Mucosa of descending colon (tissue), 3 donors: ENCODE measurements around the gene ANXA2R. TPM values are rescaled to one million over a fixed set of nuclear protein-coding genes. Genes with fewer than 3 reads are reported as not detected.

Experiments
- ATAC-seq: fragments of 200-7000 bp; cut with Tn5 transposase; one replicate; pipeline ENCODE4 v1.9.1; 2020; ENCODE audit warnings: mild to moderate bottlenecking, moderate library complexity
- DNase-seq, 3 donors: peaks; one replicate each; pipeline ENCODE4 v3.0.0-alpha.2; 2020
- H3K36me3 ChIP-seq: fragments of 200-600 bp; one replicate; pipeline ENCODE4 v1.8.0; 2021; ENCODE audit warnings: low read depth, mild to moderate bottlenecking
- H3K4me1 ChIP-seq: fragments of 200-600 bp; one replicate; pipeline ENCODE4 v1.8.0; 2021; ENCODE audit warnings: low read depth, mild to moderate bottlenecking
- H3K4me3 ChIP-seq: fragments of 200-600 bp; one replicate; pipeline ENCODE4 v1.8.0; 2021; ENCODE audit warnings: mild to moderate bottlenecking
- H3K9me3 ChIP-seq: fragments of 200-600 bp; one replicate; pipeline ENCODE4 v1.8.0; 2021; ENCODE audit warnings: mild to moderate bottlenecking
- CTCF ChIP-seq: fragments of 200-600 bp; IDR thresholded peaks from one replicate; pipeline ENCODE4 v1.8.0; 2022; ENCODE audit warnings: antibody characterized with exemption, mild to moderate bottlenecking
- intact Hi-C, 2 donors: fragments of 100-400 bp; cut with DNase I in 1 of 2; cut with micrococcal nuclease in 1 of 2; formaldehyde crosslinking; loops; one replicate each; pipeline versions ENCODE4 v1.11.0 to v1.11.1; 2022; cut with DNase I, micrococcal nuclease
- total RNA-seq, 3 donors: library from RNA; stranded (reverse); fragmentation: NEBNext Ultra II Directional in 2 of 3; extraction: Animal tissue kit (Norgen Biotek cat#: 25700) in 2 of 3; gene quantifications; one replicate each; pipeline versions ENCODE4 v1.2.1 to v1.2.4, GENCODE V29; 2021 to 2023
- donor health status: DM: no; HTN: no; CAD: no; lungs with moderate emphysema.
- donor health status: DM: no; HTN: no; CAD: no.
- donor health status: DM: no; HTN: yes; CAD: no.

ANXA2R gene
- total RNA-seq, 3 donors from 2014 or later: 1.3 to 2.3 (median 1.8) TPM

GRCh38 chr5:43000914-43001313, 39.2 kb downstream of the ANXA2R start:
- ATAC-seq: no peak
- no peak overlapping the region for H3K4me3 ChIP-seq

GRCh38 chr5:43000111-43000840, 39.8 kb downstream of the ANXA2R start:
- Histone ChIP-seq H3K9me3 (no peaks in the 10 kb centered on the region), H3K4me3 (no peak overlapping the region), H3K36me3 (no peaks in the 10 kb centered on the region), H3K4me1 (no peaks in the 10 kb centered on the region)
- intact Hi-C loops: no loop called here
- no peak for DNase-seq
- no peak for TF ChIP-seq CTCF
- ATAC-seq: peak; percentile 51

More at GRCh38 chr5:43000914-43001313, 39.2 kb downstream of the ANXA2R start:
- H3K9me3 ChIP-seq: no peaks in the 10 kb centered on the region
- TF ChIP-seq CTCF: no peak
- no peaks in the 10 kb centered on the region for H3K36me3 ChIP-seq
- H3K4me1 ChIP-seq: no peaks in the 10 kb centered on the region
- no peak for DNase-seq
- intact Hi-C loops: no loop called here

GRCh38 chr5:42995360-42995751, 44.8 kb downstream of the ANXA2R start:
- ATAC-seq: no peak
- intact Hi-C loops: loop anchor here in 1 of 2 donors (5.0 kb wide), 1 partner anchor 47 kb away; the partner anchor contains the start of gene ANXA2R
- TF ChIP-seq CTCF: no peak
- no peak overlapping the region for H3K4me3 ChIP-seq
- H3K36me3 ChIP-seq: no peaks in the 10 kb centered on the region
- peaks cover 3% of the 10 kb centered on the region for H3K4me1 ChIP-seq
- H3K9me3 ChIP-seq: no peaks in the 10 kb centered on the region
- no peak for DNase-seq

- peak; percentile 88 to 94 (median 89) for DNase-seq
- Histone ChIP-seq H3K4me3 (no peak overlapping the region), H3K4me1 (peaks cover 3% of the 10 kb centered on the region), H3K36me3 (no peaks in the 10 kb centered on the region), H3K9me3 (no peaks in the 10 kb centered on the region)
- ATAC-seq: peak; percentile 81
- intact Hi-C loops: loop anchor here in 1 of 2 donors (5.0 kb wide), 1 partner anchor 48 kb away; the partner anchor contains the start of gene ANXA2R
- peak; percentile 90 for TF ChIP-seq CTCF
These were observed 45.4 kb downstream of the ANXA2R start for GRCh38 chr5:42994555-42995359.

GRCh38 chr5:42994246-42994554, 45.9 kb downstream of the ANXA2R start:
- no peaks in the 10 kb centered on the region for H3K9me3 ChIP-seq
- intact Hi-C loops: no loop called here
- no peak for ATAC-seq

More at GRCh38 chr5:42994246-42994554, 45.9 kb downstream of the ANXA2R start:
- no peak overlapping the region for H3K4me3 ChIP-seq
- H3K36me3 ChIP-seq: no peaks in the 10 kb centered on the region
- H3K4me1 ChIP-seq: peaks cover 3% of the 10 kb centered on the region
- no peak for TF ChIP-seq CTCF
- no peak for DNase-seq
